ENCODE measurements around the gene REPS1.

The REPS1 gene

GRCh38 chr6:138862456-138862855, 125.6 kb downstream of the REPS1 start:
- no peak for TF ChIP-seq CTCF (IDR thresholded peaks at IDR 0.05; ENCODE audit: borderline replicate concordance, control extremely low read depth, extremely low read depth, insufficient read depth, missing control alignments)
- in situ Hi-C loops (cut with MboI; ENCODE audit: low sequenced_read_pairs, unreplicated experiment), result no loop called here
- DNase-seq (ENCODE audit: low spot score), result no peak

DNA sequence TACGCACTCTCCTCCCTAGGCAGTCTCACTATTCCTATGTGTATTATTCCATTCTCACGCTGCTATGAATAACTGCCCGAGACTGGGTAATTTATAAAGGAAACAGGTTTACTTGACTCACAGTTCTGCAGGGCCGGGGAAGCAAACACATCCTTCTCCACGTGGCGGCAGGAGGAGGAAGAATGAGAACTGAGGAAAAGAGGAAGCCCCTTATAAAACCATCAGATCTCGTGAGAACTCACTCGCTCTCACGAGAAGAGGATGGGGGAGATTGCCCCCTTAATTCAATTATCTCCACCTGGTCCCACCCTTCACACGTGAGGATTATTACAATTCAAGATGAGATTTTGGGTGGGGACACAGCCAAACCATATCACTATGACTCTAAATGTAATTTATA, 130.3 kb downstream of the REPS1 start:
- in situ Hi-C loops (cut with MboI; ENCODE audit: low sequenced_read_pairs, unreplicated experiment), result no loop called here
- no peak for TF ChIP-seq CTCF (IDR thresholded peaks at IDR 0.05; ENCODE audit: borderline replicate concordance, control extremely low read depth, extremely low read depth, insufficient read depth, missing control alignments)

GRCh38 chr6:138856654-138857053, 131.4 kb downstream of the REPS1 start:
- no peak for TF ChIP-seq CTCF (IDR thresholded peaks at IDR 0.05; ENCODE audit: borderline replicate concordance, control extremely low read depth, extremely low read depth, insufficient read depth, missing control alignments)
- no peak for DNase-seq (ENCODE audit: low spot score)
- in situ Hi-C loops (cut with MboI; ENCODE audit: low sequenced_read_pairs, unreplicated experiment), result no loop called here

More for the DNA sequence above, 130.3 kb downstream of the REPS1 start:
- no peak for DNase-seq (ENCODE audit: low spot score)
